Hepatocyte (in vitro differentiated cells): ENCODE data around the gene CYFIP1. TPM values are rescaled to one million over a fixed set of nuclear protein-coding genes. Genes with fewer than 3 reads are reported as not detected.

ENCODE experiments used
- DNase-seq: peaks from one replicate; pipeline ENCODE4 v3.0.0-alpha.2; 2016; ENCODE audit warnings: low spot score
- H2AFZ ChIP-seq: fragments of 200-600 bp; sonication (generic); 2 replicates; pipeline ENCODE4 v1.6.0; 2016; ENCODE audit warnings: antibody characterized with exemption, mild to moderate bottlenecking
- H3K27ac ChIP-seq: fragments of 200-600 bp; sonication (generic); 2 replicates; pipeline ENCODE4 v1.5.1; 2016; ENCODE audit warnings: mild to moderate bottlenecking
- H3K27me3 ChIP-seq: fragments of 200-600 bp; sonication (generic); 2 replicates; pipeline ENCODE4 v1.6.1; 2016
- H3K36me3 ChIP-seq: fragments of 200-600 bp; sonication (generic); replicated peaks from 2 replicates; pipeline ENCODE4 v1.5.1; 2016; ENCODE audit warnings: low read depth; ENCODE audit not compliant: insufficient read depth
- H3K4me1 ChIP-seq: fragments of 200-600 bp; sonication (generic); 2 replicates; pipeline ENCODE4 v1.5.1; 2016; ENCODE audit warnings: mild to moderate bottlenecking, moderate library complexity; ENCODE audit not compliant: insufficient read depth
- H3K4me2 ChIP-seq: fragments of 200-600 bp; sonication (generic); 2 replicates; pipeline ENCODE4 v1.6.0; 2016
- H3K4me3 ChIP-seq: fragments of 200-600 bp; sonication (generic); 2 replicates; pipeline ENCODE4 v1.5.1; 2016; ENCODE audit warnings: mild to moderate bottlenecking
- H3K79me2 ChIP-seq: fragments of 200-600 bp; sonication (generic); 2 replicates; pipeline ENCODE4 v1.6.0; 2017; ENCODE audit warnings: mild to moderate bottlenecking
- H3K9me2 ChIP-seq: fragments of 200-600 bp; sonication (generic); replicated peaks from 2 replicates; pipeline ENCODE4 v1.6.0; 2017; ENCODE audit warnings: mild to moderate bottlenecking; ENCODE audit not compliant: insufficient read depth
- H3K9me3 ChIP-seq: fragments of 200-600 bp; sonication (generic); 2 replicates; pipeline ENCODE4 v1.5.1; 2016; ENCODE audit warnings: low read depth, mild to moderate bottlenecking
- H4K20me1 ChIP-seq: fragments of 200-600 bp; sonication (generic); 2 replicates; pipeline ENCODE4 v1.6.0; 2016; ENCODE audit warnings: mild to moderate bottlenecking; ENCODE audit not compliant: insufficient read depth, poor library complexity, severe bottlenecking
- CTCF ChIP-seq: fragments of 200-600 bp; sonication (generic); IDR thresholded peaks from 2 replicates; pipeline ENCODE4 v1.5.1; 2016; ENCODE audit warnings: antibody characterized with exemption, mild to moderate bottlenecking; ENCODE audit not compliant: poor library complexity
- EZH2 ChIP-seq: fragments of 200-600 bp; sonication (generic); IDR thresholded peaks from 2 replicates; pipeline ENCODE4 v1.6.1; 2016; ENCODE audit warnings: antibody characterized with exemption, mild to moderate bottlenecking, borderline replicate concordance
- EZH2phosphoT487 ChIP-seq: fragments of 200-600 bp; sonication (generic); IDR thresholded peaks from one replicate; pipeline ENCODE4 v1.6.1; 2018; ENCODE audit warnings: antibody characterized with exemption, mild to moderate bottlenecking, low read depth, moderate library complexity; ENCODE audit not compliant: unreplicated experiment, severe bottlenecking
- WGBS: methylation state at CpG from one replicate; pipeline ENCODE4 v1.1.6; 2016; ENCODE audit warnings: low lambda C conversion rate; ENCODE audit errors: missing lambda C conversion rate; 5-methylcytosine and 5-hydroxymethylcytosine counted together
- polyA plus RNA-seq: library from polyadenylated mRNA; unstranded; fragments of >200 nt; fragmentation: Nextera tagmentation; extraction: Ambion mirVana; gene quantifications from 2 replicates; pipeline ENCODE4 v1.2.1, GENCODE V29; 2016
- total RNA-seq: library from RNA; depleted of rRNA; stranded (reverse); fragments of >200 nt; gene quantifications from 2 replicates; pipeline ENCODE4 v1.2.3, GENCODE V29; 2014

The CYFIP1 gene
- total and polyA plus RNA-seq, 2 experiments from 2014 or later: 73.4 to 92.2 TPM

- no peak overlapping the region for H3K27ac ChIP-seq
- TF ChIP-seq EZH2: no peak
- no peak for TF ChIP-seq CTCF
- no peak for TF ChIP-seq EZH2phosphoT487
- no peak overlapping the region for H3K4me2 ChIP-seq
- no peak overlapping the region for H3K4me3 ChIP-seq
- H3K9me3 ChIP-seq: no peaks in the 10 kb centered on the region
- no peak overlapping the region for H2AFZ ChIP-seq
- H4K20me1 ChIP-seq: no peaks in the 10 kb centered on the region
- no peaks in the 10 kb centered on the region for H3K27me3 ChIP-seq
- no peaks in the 10 kb centered on the region for H3K36me3 ChIP-seq
- WGBS: 99% methylated on average over 25 of the region's 25 CpGs
- H3K79me2 ChIP-seq: no peaks in the 10 kb centered on the region
- no peak for DNase-seq
- no peaks in the 10 kb centered on the region for H3K4me1 ChIP-seq
- no peaks in the 10 kb centered on the region for H3K9me2 ChIP-seq
These were observed 61.5 kb downstream of the CYFIP1 start for GRCh38 chr15:22918596-22919140.

GRCh38 chr15:22918056-22918455, 62.1 kb downstream of the CYFIP1 start:
- Histone ChIP-seq H3K79me2 (no peaks in the 10 kb centered on the region), H3K4me1 (no peaks in the 10 kb centered on the region), H3K4me2 (no peak overlapping the region), H3K27ac (no peak overlapping the region), H3K36me3 (no peaks in the 10 kb centered on the region), H3K9me3 (no peaks in the 10 kb centered on the region), H3K27me3 (no peaks in the 10 kb centered on the region), H4K20me1 (no peaks in the 10 kb centered on the region), H3K9me2 (no peaks in the 10 kb centered on the region), H3K4me3 (no peak overlapping the region), H2AFZ (no peak overlapping the region)
- WGBS: 91% methylated on average over 9 of the region's 9 CpGs
- no peak for DNase-seq
- TF ChIP-seq EZH2phosphoT487 (no peak), EZH2 (no peak), CTCF (no peak)

DNA sequence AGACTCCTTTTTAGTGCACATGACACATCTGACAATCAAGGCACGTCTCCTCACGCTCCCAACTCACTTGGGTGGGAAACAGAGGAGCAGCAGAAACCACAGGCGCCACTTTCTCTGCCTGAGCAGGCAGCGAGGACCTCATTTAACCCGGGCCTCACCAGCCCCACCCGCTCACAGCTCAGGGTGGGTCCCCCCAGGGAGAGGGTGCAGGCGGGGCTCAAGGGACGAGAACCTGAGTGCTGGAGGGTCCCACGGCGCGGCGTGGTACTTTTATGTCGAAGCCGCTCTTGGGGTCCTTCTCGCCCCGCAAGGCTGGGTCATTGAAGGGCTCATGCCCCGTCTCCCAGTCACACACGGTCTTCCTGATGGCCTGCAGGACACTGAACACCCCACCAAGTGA, 62.6 kb downstream of the CYFIP1 start:
- DNase-seq: no peak
- no peak overlapping the region for H3K4me3 ChIP-seq
- H3K27ac ChIP-seq: no peak overlapping the region
- H3K4me2 ChIP-seq: no peak overlapping the region
- no peaks in the 10 kb centered on the region for H3K9me3 ChIP-seq
- no peaks in the 10 kb centered on the region for H3K9me2 ChIP-seq
- no peak for TF ChIP-seq CTCF
- no peak for TF ChIP-seq EZH2phosphoT487
- TF ChIP-seq EZH2: no peak
- over 99% methylated on average over 18 of the region's 18 CpGs for WGBS
- H3K36me3 ChIP-seq: no peaks in the 10 kb centered on the region
- no peaks in the 10 kb centered on the region for H3K79me2 ChIP-seq
- no peaks in the 10 kb centered on the region for H3K27me3 ChIP-seq
- no peaks in the 10 kb centered on the region for H4K20me1 ChIP-seq
- no peaks in the 10 kb centered on the region for H3K4me1 ChIP-seq
- no peak overlapping the region for H2AFZ ChIP-seq
